Activated naive CD8-positive, alpha-beta T cell treated with anti-CD3 and anti-CD28 coated beads, Interleukin-2, amount 50 U/mL, for 24 hours (primary cell): ENCODE data around the gene IFNA4.
"Not testable (repeated sequence)": the region's sequence is repeated elsewhere in the genome, so short reads cannot be mapped to it uniquely, and the experiment has no call there.

ENCODE experiments used
- ATAC-seq: fragments of 150-1000 bp; cut with Tn5 transposase; one replicate; pipeline ENCODE4 v1.10.0; 2021
- DNase-seq: peaks from one replicate; pipeline ENCODE4 v3.0.0; 2021
- H3K27ac Mint-ChIP-seq: one replicate; pipeline ENCODE4 v1.8.0; 2021; ENCODE audit warnings: mild to moderate bottlenecking, mixed read lengths
- H3K27me3 Mint-ChIP-seq: one replicate; pipeline ENCODE4 v1.8.0; 2021; ENCODE audit warnings: mixed read lengths
- H3K36me3 Mint-ChIP-seq: one replicate; pipeline ENCODE4 v1.8.0; 2021; ENCODE audit warnings: low read depth, mixed read lengths
- H3K4me1 Mint-ChIP-seq: one replicate; pipeline ENCODE4 v1.8.0; 2021; ENCODE audit warnings: mixed read lengths
- H3K4me3 Mint-ChIP-seq: one replicate; pipeline ENCODE4 v1.8.0; 2021; ENCODE audit warnings: mild to moderate bottlenecking, moderate library complexity, mixed read lengths
- H3K9me3 Mint-ChIP-seq: one replicate; pipeline ENCODE4 v1.8.0; 2021; ENCODE audit warnings: mixed read lengths

IFNA4 gene

DNA sequence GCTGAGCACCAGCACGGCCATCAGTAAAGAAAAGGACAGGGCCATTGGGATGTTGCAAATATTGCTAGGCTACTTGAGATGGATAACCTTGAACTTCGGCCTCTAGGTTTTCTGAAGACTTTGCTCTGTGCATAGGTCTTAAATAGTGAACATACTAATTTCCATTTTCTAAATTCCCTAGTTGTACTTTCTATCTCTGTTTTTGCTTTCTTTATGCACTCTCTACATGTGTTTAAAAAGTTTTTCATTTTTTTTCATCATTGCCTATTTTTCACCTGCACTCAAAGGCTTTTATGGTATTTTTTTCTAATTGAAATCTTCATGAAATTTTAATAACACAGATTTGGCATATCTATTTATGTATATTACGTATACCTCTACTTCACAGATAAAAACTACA, at the start of gene IFNA4:
IFNA4 (minus strand) TSS at position 101 of the 400 bp plus-strand sequence; CDS start at position 45, 56 bp downstream.
- not testable (repeated sequence) for H3K27ac Mint-ChIP-seq, H3K4me3 Mint-ChIP-seq, DNase-seq, ATAC-seq, H3K9me3 Mint-ChIP-seq, H3K4me1 Mint-ChIP-seq, H3K27me3 Mint-ChIP-seq, H3K36me3 Mint-ChIP-seq

- not testable (repeated sequence) for H3K4me3 Mint-ChIP-seq, H3K27me3 Mint-ChIP-seq, H3K27ac Mint-ChIP-seq, ATAC-seq, DNase-seq, H3K36me3 Mint-ChIP-seq, H3K9me3 Mint-ChIP-seq, H3K4me1 Mint-ChIP-seq
These were observed 49.0 kb upstream of the IFNA4 start for GRCh38 chr9:21236360-21236714.

DNA sequence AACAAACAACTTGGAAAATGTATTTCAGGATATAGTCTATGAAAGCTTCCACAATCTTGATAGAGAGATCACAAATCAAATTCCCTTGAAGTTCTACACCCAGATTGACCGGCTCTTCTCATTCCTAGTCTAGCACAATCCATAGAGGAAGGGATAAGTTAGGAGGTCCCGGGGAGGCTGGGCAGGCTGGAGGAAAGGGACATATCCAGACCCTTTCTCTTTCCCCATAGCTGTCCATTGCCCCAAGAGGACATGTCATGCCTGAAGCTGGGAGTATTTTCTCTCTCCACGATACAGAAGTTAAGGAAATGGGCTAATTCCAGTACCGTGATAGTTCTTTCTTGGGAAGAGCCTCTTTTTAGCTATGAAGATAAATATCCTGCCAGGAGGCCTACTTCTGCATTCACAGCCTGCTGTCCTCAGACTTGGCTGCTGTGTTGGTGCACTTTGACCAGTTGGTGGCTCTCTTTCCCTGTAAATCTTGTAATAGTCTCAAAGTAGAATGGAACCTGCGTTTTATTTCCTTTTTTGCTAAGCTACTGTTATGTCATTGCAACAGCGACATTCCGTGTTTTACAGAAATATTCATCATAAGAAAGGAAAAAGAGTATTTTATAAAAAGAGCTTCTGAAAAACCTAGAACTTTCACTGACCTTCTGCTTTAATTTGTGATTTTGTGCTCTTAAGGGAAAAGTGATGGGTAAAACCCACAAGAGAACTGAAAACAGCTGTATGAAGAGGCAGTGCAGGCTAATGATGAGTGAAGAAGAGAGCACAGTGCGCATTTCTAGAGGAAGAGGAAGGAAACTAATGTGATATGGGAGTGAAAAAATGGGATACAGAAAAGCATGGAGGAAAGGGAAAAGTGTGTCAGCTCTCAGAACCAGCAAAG, 48.3 kb upstream of the IFNA4 start:
- not testable (repeated sequence) for H3K4me1 Mint-ChIP-seq

DNA sequence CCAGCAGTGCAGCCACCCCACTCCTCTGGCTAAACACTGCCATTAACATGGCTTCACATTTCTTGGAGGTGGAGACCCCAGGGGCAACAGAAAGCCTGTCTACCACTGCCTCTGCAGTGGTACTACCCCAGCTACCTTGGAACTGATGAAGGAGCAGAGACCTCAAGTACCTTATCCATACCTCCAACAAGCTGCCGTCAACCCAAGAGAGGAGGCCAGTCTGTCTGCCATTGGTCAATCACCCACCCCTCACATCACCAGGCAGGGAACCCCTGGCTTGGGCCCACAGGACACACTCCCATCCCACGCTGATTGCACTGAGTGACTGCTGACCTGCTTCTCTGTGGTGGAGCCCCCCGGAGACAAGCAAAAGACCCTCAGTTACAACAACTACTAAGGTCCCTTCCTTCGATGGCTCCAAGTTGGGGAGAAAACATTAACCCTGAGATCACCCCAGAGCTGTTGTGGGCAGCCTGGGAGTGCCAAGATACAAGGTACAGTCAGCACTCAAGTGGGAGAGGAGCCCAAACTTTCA, 46.8 kb upstream of the IFNA4 start:
- Mint-ChIP-seq H3K36me3 (no peaks in the 10 kb centered on the region), H3K9me3 (no peaks in the 10 kb centered on the region), H3K4me3 (no peak overlapping the region), H3K4me1 (peaks cover 4% of the 10 kb centered on the region), H3K27me3 (peaks cover 3% of the 10 kb centered on the region), H3K27ac (no peak overlapping the region)
- ATAC-seq = no peak
- DNase-seq = no peak

More for the DNA sequence above, 48.3 kb upstream of the IFNA4 start:
- peak; percentile 65 for ATAC-seq
- not testable (repeated sequence) for H3K9me3 Mint-ChIP-seq, H3K36me3 Mint-ChIP-seq, H3K27me3 Mint-ChIP-seq, H3K27ac Mint-ChIP-seq, H3K4me3 Mint-ChIP-seq
- peak; percentile 10 for DNase-seq

GRCh38 chr9:21233258-21233657, 45.9 kb upstream of the IFNA4 start:
- no peaks in the 10 kb centered on the region for H3K9me3 Mint-ChIP-seq
- peaks cover 4% of the 10 kb centered on the region for H3K4me1 Mint-ChIP-seq

GRCh38 chr9:21228122-21228521, 40.7 kb upstream of the IFNA4 start, which contains the start of gene IFNA17:
Gene IFNA17, minus strand, starts transcription at chr9:21228222. Its CDS starts 49 bp downstream, at chr9:21228173.
- no peak within 1 kb of the TSS for H3K4me3 Mint-ChIP-seq
- H3K27ac Mint-ChIP-seq = no peak within 1 kb of the TSS
- H3K4me1 Mint-ChIP-seq = no peaks in the 10 kb centered on the region
- H3K36me3 Mint-ChIP-seq = no peaks in the 10 kb centered on the region
- ATAC-seq (no peak), DNase-seq (no peak)
- H3K9me3 Mint-ChIP-seq = no peaks in the 10 kb centered on the region
- no peaks in the 10 kb centered on the region for H3K27me3 Mint-ChIP-seq

More at GRCh38 chr9:21233258-21233657, 45.9 kb upstream of the IFNA4 start:
- Mint-ChIP-seq H3K27me3 (peaks cover 3% of the 10 kb centered on the region), H3K27ac (no peak overlapping the region), H3K4me3 (no peak overlapping the region), H3K36me3 (no peaks in the 10 kb centered on the region)
- ATAC-seq (no peak), DNase-seq (no peak)

GRCh38 chr9:21217211-21217610, 29.8 kb upstream of the IFNA4 start, which contains the start of gene IFNA16:
Gene IFNA16, minus strand, starts transcription at chr9:21217311. Its CDS starts 6 bp downstream, at chr9:21217305.
- peaks cover 25% of the 10 kb centered on the region for H3K27me3 Mint-ChIP-seq
- H3K36me3 Mint-ChIP-seq, H3K4me1 Mint-ChIP-seq, DNase-seq, H3K4me3 Mint-ChIP-seq, ATAC-seq, H3K9me3 Mint-ChIP-seq, H3K27ac Mint-ChIP-seq: not testable (repeated sequence)

DNA sequence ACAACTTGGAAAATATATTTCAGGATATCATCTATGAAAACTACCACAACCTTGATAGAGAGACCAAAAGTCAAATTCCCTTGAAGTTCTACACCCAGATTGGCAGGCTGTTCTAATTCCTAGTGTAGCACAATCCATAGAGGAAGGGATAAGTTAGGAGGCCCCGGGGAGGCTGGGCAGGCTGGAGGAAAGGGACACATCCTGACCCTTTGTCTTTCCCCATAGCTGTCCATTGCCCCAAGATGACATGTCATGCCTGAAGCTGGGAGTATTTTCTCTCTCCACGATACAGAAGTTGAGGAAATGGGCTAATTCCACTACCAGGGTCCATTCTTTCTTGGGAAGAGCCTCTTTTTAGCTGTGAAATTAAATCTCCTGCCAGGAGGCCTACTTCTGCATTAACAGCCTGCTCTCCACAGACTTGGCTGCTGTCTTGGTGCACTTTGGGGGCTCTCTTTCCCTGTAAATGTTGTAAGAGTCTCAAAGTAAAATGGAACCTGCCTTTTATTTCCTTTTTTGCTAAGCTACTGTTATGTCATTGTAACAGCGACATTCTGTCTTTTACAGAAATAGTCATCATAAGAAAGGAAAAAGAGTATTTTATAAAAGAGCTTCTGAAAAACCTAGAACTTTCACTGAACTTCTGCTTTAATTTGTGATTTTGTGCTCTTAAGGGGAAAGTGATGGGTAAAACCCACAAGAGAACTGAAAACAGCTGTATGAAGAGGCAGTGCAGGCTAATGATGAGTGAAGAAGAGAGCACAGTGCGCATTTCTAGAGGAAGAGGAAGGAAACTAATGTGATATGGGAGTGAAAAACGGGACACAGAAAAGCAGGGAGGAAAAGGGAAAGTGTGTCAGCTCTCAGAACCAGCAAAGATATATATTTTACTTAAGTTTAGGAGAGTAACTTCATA, 26.3 kb upstream of the IFNA4 start:
- not testable (repeated sequence) for H3K4me1 Mint-ChIP-seq, DNase-seq
- H3K4me3 Mint-ChIP-seq = peak overlapping the region; percentile 11

DNA sequence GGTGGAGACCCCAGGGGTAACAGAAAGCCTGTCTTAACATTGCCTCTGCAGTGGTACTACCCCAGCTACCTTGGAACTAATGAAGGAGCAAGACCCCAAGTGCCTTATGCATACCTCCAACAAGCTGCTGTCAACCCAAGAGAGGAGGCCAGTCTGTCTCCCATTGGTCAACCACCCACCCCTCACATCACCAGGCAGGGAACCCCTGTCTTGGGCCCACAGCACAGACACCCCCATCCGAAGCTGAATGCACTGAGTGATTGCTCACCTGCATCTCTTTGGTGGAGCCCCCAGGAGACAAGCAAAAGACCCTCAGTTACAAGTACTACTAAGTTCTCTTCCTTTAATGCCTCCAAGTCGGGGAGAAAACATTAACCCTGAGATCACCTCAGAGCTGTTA, 24.8 kb upstream of the IFNA4 start:
- not testable (repeated sequence) for DNase-seq, H3K27me3 Mint-ChIP-seq, H3K36me3 Mint-ChIP-seq, H3K4me3 Mint-ChIP-seq, ATAC-seq, H3K9me3 Mint-ChIP-seq, H3K27ac Mint-ChIP-seq, H3K4me1 Mint-ChIP-seq

More for the DNA sequence above, 26.3 kb upstream of the IFNA4 start:
- H3K9me3 Mint-ChIP-seq, ATAC-seq, H3K36me3 Mint-ChIP-seq, H3K27ac Mint-ChIP-seq: not testable (repeated sequence)
- H3K27me3 Mint-ChIP-seq = peaks cover 11% of the 10 kb centered on the region

GRCh38 chr9:21210782-21211181, 23.4 kb upstream of the IFNA4 start:
- not testable (repeated sequence) for ATAC-seq, DNase-seq, H3K4me1 Mint-ChIP-seq, H3K36me3 Mint-ChIP-seq, H3K4me3 Mint-ChIP-seq, H3K27me3 Mint-ChIP-seq, H3K9me3 Mint-ChIP-seq, H3K27ac Mint-ChIP-seq

GRCh38 chr9:21210311-21210710, 22.9 kb upstream of the IFNA4 start:
- H3K27ac Mint-ChIP-seq = no peak overlapping the region
- H3K4me3 Mint-ChIP-seq = no peak overlapping the region
- no peak for ATAC-seq
- H3K27me3 Mint-ChIP-seq = peaks cover 6% of the 10 kb centered on the region
- DNase-seq = no peak
- peaks cover 6% of the 10 kb centered on the region for H3K4me1 Mint-ChIP-seq
- no peaks in the 10 kb centered on the region for H3K36me3 Mint-ChIP-seq
- no peaks in the 10 kb centered on the region for H3K9me3 Mint-ChIP-seq

DNA sequence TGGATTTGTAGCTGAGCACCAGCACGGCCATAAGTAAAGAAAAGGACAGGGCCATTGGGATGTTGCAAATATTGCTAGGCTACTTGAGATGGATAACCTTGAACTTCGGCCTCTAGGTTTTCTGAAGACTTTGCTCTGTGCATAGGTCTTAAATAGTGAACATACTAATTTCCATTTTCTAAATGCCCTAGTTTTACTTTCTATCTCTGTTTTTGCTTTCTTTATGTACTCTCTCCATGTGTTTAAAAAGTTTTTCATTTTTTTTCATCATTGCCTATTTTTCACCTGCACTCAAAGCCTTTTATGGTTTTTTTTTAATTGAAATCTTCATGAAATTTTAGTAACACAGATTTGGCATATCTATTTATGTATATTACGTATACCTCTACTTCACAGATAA, 19.7 kb upstream of the IFNA4 start, which contains the start of gene IFNA10:
IFNA10 (minus strand) TSS at position 101 of the 400 bp plus-strand sequence; CDS start at position 55, 46 bp downstream.
- not testable (repeated sequence) for DNase-seq, H3K27ac Mint-ChIP-seq, ATAC-seq, H3K4me1 Mint-ChIP-seq, H3K9me3 Mint-ChIP-seq, H3K36me3 Mint-ChIP-seq, H3K4me3 Mint-ChIP-seq
- peaks cover 12% of the 10 kb centered on the region for H3K27me3 Mint-ChIP-seq

- DNase-seq (no peak), ATAC-seq (no peak)
- peaks cover 13% of the 10 kb centered on the region for H3K27me3 Mint-ChIP-seq
- no peaks in the 10 kb centered on the region for H3K36me3 Mint-ChIP-seq
- H3K4me3 Mint-ChIP-seq = no peak overlapping the region
- H3K4me1 Mint-ChIP-seq = peaks cover 13% of the 10 kb centered on the region
- no peaks in the 10 kb centered on the region for H3K9me3 Mint-ChIP-seq
- H3K27ac Mint-ChIP-seq = no peak overlapping the region
These were observed 17.8 kb upstream of the IFNA4 start for GRCh38 chr9:21205204-21205603.

DNA sequence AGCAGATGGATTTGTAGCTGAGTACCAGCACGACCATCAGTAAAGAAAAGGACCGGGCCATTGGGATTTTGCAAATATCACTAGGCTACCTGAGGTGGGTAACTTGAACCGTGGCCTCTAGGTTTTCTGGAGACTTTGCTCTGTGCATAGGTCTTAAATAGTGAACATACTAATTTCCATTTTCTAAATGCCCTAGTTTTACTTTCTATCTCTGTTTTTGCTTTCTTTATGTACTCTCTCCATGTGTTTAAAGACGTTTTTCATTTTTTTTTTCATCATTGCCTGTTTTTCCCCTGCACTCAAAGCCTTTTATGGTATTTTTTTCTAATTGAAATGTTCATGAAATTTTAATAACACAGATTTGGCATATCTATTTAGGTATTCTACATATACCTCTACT, 14.7 kb upstream of the IFNA4 start, which contains the start of gene IFNA7:
IFNA7 (minus strand) TSS at position 101 of the 400 bp plus-strand sequence; CDS start at position 61, 40 bp downstream.
- ATAC-seq, DNase-seq, H3K27ac Mint-ChIP-seq, H3K36me3 Mint-ChIP-seq, H3K9me3 Mint-ChIP-seq, H3K4me3 Mint-ChIP-seq: not testable (repeated sequence)
- Mint-ChIP-seq H3K27me3 (peaks cover 13% of the 10 kb centered on the region), H3K4me1 (peaks cover 13% of the 10 kb centered on the region)
